DMS53 treated with DMSO at 0.1 percent for 48 hours (cell line): ENCODE measurements around the gene NPTN.
"Not testable (repeated sequence)": the region's sequence is repeated elsewhere in the genome, so short reads cannot be mapped to it uniquely, and the experiment has no call there.

Experiments
- DNase-seq: peaks from one replicate; lab custom pipeline; 2025; ENCODE audit not compliant: unreplicated experiment; lab: John Stamatoyannopoulos, UW

NPTN gene

DNA sequence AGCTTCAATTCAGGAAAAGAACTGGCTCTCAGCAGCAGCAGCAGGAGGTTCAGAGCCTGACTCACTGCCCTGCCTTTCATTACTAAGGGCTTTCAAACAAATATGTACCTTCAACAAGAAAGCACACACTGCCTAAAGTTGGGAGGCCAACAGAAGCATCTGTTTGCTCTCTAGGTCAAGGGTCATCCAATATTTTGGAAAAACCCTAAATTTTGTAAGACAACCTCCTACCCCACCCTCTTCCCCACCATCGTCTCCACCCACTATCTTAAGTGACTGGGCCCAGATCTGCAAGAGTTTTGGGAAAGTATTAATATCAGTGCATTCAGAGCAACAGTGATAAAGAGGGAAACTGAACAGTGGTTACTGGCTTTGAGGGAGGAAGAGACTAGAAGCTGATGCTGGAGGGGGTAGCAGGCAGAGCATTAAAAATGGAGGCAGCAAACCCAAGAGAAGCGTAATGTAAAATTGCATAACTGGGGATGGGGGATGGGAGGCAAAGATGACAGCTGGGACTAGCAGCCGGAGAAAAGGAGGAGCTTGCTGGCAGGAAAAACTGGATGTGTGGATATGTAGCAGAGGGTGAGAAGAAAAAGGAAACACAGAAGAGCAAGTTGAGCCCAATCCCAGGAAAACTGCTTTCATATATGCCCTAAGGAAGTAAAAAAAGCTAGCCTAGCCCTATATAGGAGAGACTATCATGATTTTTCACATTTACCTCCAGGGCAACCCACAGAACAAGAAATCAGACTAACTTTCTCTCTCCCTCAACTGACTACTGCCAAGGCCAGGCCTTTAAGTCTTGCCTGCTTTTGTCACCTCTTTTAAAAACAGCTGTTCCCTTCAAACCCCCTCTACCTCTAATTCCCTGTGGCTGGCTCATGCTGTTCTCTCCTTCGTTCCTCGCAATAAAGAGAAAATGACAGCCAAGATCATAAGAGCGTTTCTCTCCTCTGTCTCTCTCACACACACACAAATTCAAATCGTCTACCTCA lies 31.4 kb downstream of the NPTN start:
- DNase-seq, result peak; percentile 6

DNA sequence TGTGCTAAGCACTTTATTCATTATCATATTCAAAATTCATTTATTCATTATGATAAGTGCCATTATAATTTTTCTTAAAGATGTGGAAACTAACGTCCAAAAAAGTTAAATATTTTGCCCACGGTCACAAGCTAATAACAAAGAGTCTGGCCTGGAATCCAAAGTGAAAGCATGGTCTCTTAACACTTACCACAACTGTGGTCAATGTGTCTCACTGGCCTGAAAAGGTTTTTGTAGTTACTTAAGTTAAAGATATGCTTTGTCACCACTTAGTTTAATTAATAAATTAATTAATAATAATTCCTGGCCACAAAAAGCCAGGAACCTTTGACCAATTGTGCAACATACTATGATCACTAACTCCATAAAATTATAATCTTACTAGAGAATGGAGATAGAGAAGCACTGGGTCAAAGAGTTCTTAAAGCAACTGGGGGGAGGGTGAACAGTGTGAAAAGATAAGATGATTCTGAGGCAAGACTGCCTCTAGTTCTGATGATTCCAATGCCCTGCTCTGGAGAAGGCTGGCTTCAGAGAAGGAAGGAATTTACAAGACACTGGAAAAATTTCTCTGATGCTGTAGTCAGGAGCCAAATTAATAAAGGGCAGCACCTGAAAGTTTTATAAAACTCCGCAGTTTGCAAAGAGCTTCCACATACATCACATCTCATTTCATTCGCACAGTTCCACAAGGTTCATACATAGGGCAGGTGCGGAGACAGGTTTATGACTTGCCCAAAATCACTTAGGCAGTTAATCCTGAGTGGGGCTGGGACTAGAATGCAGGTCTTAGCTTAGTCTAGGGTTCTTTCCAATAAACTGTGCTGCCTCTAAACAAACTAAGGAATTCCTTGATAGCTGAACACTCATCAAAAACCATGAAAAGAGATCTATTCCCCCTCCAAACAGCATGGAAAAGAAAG lies 32.5 kb downstream of the NPTN start:
- DNase-seq, result no peak

DNA sequence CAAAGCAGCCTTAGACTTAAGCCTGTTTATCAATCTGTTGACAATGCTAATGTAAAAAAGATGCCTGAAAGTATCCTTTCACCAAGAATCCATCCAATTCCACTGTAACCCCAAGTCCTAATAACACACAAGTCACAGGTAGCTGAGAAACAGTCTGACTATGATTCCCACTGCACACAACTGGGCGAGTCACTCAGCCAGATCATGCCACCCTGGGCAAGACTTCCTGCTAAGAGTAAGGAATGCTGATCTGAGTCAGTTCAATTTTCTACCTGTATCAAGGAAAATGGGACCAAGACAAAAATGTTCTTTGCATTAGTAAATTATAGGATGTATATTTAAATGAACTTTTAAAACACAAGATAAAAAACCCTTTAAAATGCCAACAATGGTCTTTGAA lies 33.3 kb downstream of the NPTN start:
- no peak for DNase-seq

- DNase-seq, result no peak
Measured at GRCh38 chr15:73598530-73599160, 34.5 kb downstream of the NPTN start.

DNA sequence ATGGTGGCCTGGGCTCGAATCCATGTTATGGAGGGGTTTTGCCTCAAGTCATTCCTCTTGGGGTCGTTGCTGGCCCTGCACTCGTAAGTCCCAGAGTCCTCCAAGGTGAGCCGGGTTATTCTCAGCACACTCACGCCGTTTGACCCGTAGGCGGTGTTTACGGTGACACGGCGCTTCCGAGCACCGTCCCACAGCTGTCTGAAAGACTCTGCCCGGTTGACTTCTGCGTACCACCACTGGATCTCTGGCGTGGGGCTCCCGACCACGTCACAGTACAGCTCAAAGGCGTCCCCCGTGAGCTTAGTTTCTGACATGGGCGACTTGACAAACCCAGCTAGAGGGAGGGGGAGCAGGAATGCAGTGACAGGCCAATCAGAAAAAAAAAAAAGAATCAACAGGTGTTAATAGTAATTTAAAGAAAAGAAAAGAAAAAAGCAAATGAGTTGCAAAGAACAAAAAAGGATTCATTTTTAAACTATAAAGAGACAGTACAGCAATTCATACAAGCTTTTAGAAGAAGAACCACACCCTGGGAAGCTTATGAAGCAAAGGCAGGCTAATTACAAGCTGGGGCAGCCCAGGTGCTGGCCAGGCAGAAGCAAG lies 36.1 kb downstream of the NPTN start:
- DNase-seq, result no peak

DNA sequence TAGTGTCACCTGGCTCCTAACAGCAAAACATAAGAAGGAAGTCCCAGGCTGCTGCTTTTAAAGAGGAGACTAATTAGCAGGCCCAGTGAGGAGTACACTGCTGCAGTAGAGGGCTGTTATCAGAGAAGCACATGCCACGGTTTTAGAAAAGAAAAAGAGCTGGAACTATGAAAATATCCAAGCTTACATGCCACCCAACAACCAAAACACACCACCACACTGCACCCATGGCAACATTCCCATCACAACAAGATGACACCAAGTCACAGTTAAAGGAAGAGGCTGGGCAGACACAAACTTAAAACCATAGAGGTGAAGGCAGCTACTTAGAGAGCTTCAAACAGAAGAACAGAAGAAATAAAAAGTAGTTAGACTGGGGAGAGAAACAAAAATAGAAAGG lies 37.0 kb downstream of the NPTN start:
- no peak for DNase-seq

GRCh38 chr15:73594109-73594508 lies 39.1 kb downstream of the NPTN start:
- no peak for DNase-seq

- no peak for DNase-seq
Measured at GRCh38 chr15:73593304-73594074, 39.7 kb downstream of the NPTN start.

DNA sequence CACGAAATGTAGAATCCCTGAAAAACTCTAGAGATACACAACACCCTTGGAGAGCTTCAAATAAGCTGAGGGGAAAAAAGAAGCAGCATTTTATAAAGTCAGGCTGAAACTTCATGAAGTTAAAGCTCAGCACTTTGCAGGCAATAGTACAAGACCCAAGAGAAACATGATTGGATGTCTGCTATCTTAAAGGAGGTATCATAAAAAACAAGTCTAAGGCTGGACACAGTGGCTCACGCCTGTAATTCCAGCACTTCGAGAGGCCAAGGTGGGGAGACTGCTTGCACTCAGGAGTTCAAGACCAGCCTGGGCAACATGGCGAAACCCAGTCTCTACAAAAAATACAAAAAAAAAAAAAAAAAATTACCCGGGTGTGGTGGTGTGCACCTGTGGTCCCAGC lies 42.9 kb downstream of the NPTN start:
- DNase-seq, result no peak

GRCh38 chr15:73589766-73590165 lies 43.4 kb downstream of the NPTN start:
- DNase-seq, result no peak

- DNase-seq, result no peak
Measured at GRCh38 chr15:73585871-73586654, 47.1 kb downstream of the NPTN start.

DNA sequence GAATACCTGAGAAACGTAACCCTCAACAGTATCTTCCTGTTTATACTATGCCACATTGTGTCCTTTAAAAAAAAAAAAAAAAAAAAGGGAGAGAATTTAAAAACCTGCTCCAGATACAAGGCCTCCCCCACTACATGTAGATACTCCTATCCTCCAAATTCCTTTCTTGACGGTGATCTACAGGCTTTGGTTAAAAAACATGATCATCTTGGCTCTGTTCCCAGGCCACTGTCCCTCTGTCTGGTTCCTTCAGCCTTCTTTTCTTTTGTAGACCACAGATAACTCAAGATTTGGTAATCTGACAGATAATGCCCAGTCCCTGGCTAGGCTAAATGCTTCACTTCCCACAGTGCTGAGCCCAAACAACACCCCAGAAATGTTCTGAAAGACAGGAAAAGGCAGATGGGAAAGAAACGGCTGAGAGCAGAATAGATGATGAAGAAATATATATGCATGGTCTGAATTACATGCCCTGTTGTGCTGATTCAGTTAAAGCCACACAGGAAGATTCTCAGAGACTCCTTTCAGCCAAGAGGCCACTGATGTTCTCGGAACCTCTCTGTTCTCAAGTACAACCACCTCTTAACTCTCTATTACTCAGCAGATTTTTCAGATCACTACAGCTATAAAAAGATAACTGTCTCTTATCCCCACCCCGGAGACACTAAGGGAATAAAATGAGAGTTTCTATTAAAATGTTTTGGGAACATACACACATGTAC lies 48.3 kb downstream of the NPTN start:
- DNase-seq, result no peak

DNA sequence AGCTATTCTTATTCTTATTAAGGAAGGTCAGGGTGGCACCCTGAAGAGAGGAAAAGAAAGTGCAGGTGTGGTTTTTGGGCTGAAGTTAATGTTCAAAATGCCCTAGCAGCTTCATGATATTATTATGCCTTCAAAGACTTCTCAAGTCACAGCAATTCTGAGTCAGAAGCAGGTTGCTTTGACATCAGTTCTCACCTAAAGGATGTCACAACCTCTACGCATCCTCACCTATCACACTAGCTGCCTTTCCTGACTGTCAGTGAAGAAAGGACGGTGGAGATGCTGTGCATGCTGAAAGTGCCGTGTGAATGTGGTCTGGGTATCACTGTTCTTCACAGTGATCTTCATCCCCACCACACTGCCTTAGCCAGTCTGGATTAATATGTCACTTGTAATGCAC lies 49.6 kb downstream of the NPTN start:
- no peak for DNase-seq

GRCh38 chr15:73582851-73583379 lies 50.3 kb downstream of the NPTN start:
- no peak for DNase-seq

GRCh38 chr15:73578026-73578425 lies 55.2 kb downstream of the NPTN start:
- no peak for DNase-seq

DNA sequence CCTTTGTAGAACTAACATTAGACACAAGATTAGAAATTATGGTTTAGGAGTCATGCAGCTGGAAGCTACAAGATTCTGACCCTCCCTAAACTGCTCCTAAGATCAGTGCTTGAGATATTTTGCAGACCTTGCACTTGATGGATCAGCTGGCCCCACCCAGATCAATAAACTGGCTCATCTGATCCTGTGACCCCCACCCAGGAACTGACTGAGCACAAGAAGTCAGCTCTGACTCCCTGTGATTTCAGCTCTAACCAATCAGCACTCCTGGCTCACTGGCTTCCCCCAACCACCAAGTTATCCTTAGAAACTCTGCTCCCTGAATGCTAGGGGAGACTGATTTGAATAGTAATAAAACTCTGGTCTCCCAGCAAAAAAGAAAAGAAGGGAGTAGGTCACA lies 55.6 kb downstream of the NPTN start:
- not testable (repeated sequence) for DNase-seq

- no peak for DNase-seq
Measured at GRCh38 chr15:73575636-73576247, 57.4 kb downstream of the NPTN start.

DNA sequence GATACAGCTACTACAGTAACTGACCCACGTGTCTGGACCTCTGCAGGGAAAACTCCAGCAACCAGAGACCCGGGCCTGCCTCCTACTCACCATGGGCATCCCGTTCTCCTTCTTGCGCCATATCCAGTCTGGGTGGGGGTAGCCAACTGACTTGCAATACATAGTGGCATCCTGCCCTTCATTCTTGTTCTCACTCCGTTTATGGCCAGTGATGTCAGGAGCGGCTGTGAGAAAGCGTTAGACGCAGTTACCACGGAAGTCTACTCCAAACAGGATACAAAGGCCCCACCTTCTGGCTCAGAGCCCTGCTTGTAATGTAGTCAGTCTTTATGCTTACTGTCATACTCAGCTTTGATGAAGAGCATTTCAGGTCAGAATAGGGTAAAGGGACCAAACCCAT lies 59.6 kb downstream of the NPTN start:
- peak; percentile 5 for DNase-seq
